Right atrium auricular region (tissue), 2 donors: ENCODE data around the gene GPR153. TPM values are rescaled to one million over a fixed set of nuclear protein-coding genes. Genes with fewer than 3 reads are reported as not detected.

Experiments used
- DNase-seq: peaks from one replicate; pipeline ENCODE4 v3.0.0-alpha.2; 2019; ENCODE audit warnings: low spot score
- H3K27ac ChIP-seq, 2 donors: fragments of 200-600 bp; sonication (generic); 1 replicate in 1 of 2; 2 replicates in 1 of 2; pipeline ENCODE4 v1.5.1; 2016 to 2019
- H3K27me3 ChIP-seq, 2 donors: fragments of 200-600 bp; sonication (generic); one replicate each; pipeline versions ENCODE4 v1.5.1 to v1.6.0; 2017 to 2019
- H3K36me3 ChIP-seq: fragments of 200-600 bp; sonication (generic); one replicate; pipeline ENCODE4 v1.5.1; 2016
- H3K4me1 ChIP-seq, 2 donors: fragments of 200-600 bp; sonication (generic); one replicate each; pipeline versions ENCODE4 v1.5.1 to v1.6.0; 2017 to 2019
- H3K4me3 ChIP-seq, 2 donors: fragments of 200-600 bp; sonication (generic); 1 replicate in 1 of 2; 2 replicates in 1 of 2; pipeline ENCODE4 v1.5.1; 2017 to 2019; ENCODE audit warnings: mild to moderate bottlenecking in 1 of 2, moderate library complexity in 1 of 2
- H3K9me3 ChIP-seq, 2 donors: fragments of 200-600 bp; sonication (generic); one replicate each; pipeline ENCODE4 v1.5.1; 2019
- CTCF ChIP-seq, 2 donors: fragments of 200-600 bp; sonication (generic); IDR thresholded peaks; one replicate each; pipeline ENCODE4 v1.5.1; 2019; ENCODE audit warnings: antibody characterized with exemption in 2 of 2
- total RNA-seq, 2 donors: library from RNA; depleted of rRNA; stranded (reverse); fragments of >200 nt; gene quantifications; one replicate each; pipeline ENCODE4 v1.1.0, GENCODE V29; 2016

The GPR153 gene
- total RNA-seq, 2 donors from 2014 or later: 7.6 to 17.4 TPM

- H3K36me3 ChIP-seq: peaks cover 24% of the 10 kb centered on the region
- DNase-seq: no peak
- H3K27ac ChIP-seq: no peak overlapping the region
- no peak for TF ChIP-seq CTCF (IDR thresholded peaks at IDR 0.05)
- H3K4me3 ChIP-seq: no peak overlapping the region
- no peaks in the 10 kb centered on the region for H3K27me3 ChIP-seq
- no peaks in the 10 kb centered on the region for H3K9me3 ChIP-seq
- peaks cover 0 to 17% of the 10 kb centered on the region in 2 donors for H3K4me1 ChIP-seq
Measured at GRCh38 chr1:6218375-6219164, 42.3 kb downstream of the GPR153 start.

GRCh38 chr1:6212193-6212959 is 48.5 kb downstream of the GPR153 start:
- Histone ChIP-seq H3K9me3 (no peaks in the 10 kb centered on the region), H3K36me3 (peaks cover 28% of the 10 kb centered on the region), H3K4me3 (no peak overlapping the region), H3K27ac (no peak overlapping the region), H3K4me1 (peaks cover 0 to 23% of the 10 kb centered on the region in 2 donors), H3K27me3 (no peaks in the 10 kb centered on the region)
- TF ChIP-seq CTCF (IDR thresholded peaks at IDR 0.05): no peak
- DNase-seq: no peak

- Histone ChIP-seq H3K4me3 (no peak overlapping the region), H3K36me3 (peaks cover 28% of the 10 kb centered on the region), H3K9me3 (no peaks in the 10 kb centered on the region), H3K27me3 (no peaks in the 10 kb centered on the region), H3K4me1 (peaks cover 0 to 29% of the 10 kb centered on the region in 2 donors), H3K27ac (no peak overlapping the region)
- TF ChIP-seq CTCF (IDR thresholded peaks at IDR 0.05): no peak
- no peak for DNase-seq
Measured at GRCh38 chr1:6211731-6212130, 49.2 kb downstream of the GPR153 start.

GRCh38 chr1:6210591-6211355 is 50.1 kb downstream of the GPR153 start:
- DNase-seq: no peak
- H3K36me3 ChIP-seq: peaks cover 26% of the 10 kb centered on the region
- no peak overlapping the region for H3K4me3 ChIP-seq
- TF ChIP-seq CTCF (IDR thresholded peaks at IDR 0.05): no peak
- H3K4me1 ChIP-seq: peaks cover 0 to 39% of the 10 kb centered on the region in 2 donors
- no peak overlapping the region for H3K27ac ChIP-seq
- no peaks in the 10 kb centered on the region for H3K27me3 ChIP-seq
- no peaks in the 10 kb centered on the region for H3K9me3 ChIP-seq

GRCh38 chr1:6209661-6210580 is 51.0 kb downstream of the GPR153 start:
- Histone ChIP-seq H3K27ac (peak overlapping the region in 1 of 2 donors; percentile 16), H3K36me3 (peaks cover 23% of the 10 kb centered on the region), H3K4me1 (peaks cover 0 to 47% of the 10 kb centered on the region in 2 donors), H3K4me3 (peak overlapping the region in 1 of 2 donors; percentile 53), H3K9me3 (no peaks in the 10 kb centered on the region), H3K27me3 (no peaks in the 10 kb centered on the region)
- DNase-seq: no peak
- TF ChIP-seq CTCF (IDR thresholded peaks at IDR 0.05): no peak
